GM13976 (cell line): ENCODE measurements around the gene ERO1B.

ENCODE experiments used
- DNase-seq: peaks from one replicate; pipeline ENCODE4 v3.0.0; 2012; ENCODE audit warnings: low spot score
- in situ Hi-C: fragments of 300-500 bp; cut with MboI; formaldehyde crosslinking; loops from one replicate; pipeline ENCODE4 v1.12.0; 2022; ENCODE audit warnings: low sequenced_read_pairs, mixed read lengths, inconsistent platforms; ENCODE audit not compliant: unreplicated experiment
- TF ChIP-seq, protein P1 (sequence below): IDR thresholded peaks from 2 replicates; pipeline ENCODE4 v1.5.1; 2012; ENCODE audit warnings: borderline replicate concordance, mild to moderate bottlenecking; ENCODE audit not compliant: insufficient read depth; ENCODE audit errors: extremely low read depth, missing control alignments, control extremely low read depth

Gene ERO1B

GRCh38 chr1:236172041-236172579 is 109.6 kb downstream of the ERO1B start:
- TF ChIP-seq, protein P1, sequence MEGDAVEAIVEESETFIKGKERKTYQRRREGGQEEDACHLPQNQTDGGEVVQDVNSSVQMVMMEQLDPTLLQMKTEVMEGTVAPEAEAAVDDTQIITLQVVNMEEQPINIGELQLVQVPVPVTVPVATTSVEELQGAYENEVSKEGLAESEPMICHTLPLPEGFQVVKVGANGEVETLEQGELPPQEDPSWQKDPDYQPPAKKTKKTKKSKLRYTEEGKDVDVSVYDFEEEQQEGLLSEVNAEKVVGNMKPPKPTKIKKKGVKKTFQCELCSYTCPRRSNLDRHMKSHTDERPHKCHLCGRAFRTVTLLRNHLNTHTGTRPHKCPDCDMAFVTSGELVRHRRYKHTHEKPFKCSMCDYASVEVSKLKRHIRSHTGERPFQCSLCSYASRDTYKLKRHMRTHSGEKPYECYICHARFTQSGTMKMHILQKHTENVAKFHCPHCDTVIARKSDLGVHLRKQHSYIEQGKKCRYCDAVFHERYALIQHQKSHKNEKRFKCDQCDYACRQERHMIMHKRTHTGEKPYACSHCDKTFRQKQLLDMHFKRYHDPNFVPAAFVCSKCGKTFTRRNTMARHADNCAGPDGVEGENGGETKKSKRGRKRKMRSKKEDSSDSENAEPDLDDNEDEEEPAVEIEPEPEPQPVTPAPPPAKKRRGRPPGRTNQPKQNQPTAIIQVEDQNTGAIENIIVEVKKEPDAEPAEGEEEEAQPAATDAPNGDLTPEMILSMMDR = no peak
- in situ Hi-C loops = no loop called here
- DNase-seq = no peak

DNA sequence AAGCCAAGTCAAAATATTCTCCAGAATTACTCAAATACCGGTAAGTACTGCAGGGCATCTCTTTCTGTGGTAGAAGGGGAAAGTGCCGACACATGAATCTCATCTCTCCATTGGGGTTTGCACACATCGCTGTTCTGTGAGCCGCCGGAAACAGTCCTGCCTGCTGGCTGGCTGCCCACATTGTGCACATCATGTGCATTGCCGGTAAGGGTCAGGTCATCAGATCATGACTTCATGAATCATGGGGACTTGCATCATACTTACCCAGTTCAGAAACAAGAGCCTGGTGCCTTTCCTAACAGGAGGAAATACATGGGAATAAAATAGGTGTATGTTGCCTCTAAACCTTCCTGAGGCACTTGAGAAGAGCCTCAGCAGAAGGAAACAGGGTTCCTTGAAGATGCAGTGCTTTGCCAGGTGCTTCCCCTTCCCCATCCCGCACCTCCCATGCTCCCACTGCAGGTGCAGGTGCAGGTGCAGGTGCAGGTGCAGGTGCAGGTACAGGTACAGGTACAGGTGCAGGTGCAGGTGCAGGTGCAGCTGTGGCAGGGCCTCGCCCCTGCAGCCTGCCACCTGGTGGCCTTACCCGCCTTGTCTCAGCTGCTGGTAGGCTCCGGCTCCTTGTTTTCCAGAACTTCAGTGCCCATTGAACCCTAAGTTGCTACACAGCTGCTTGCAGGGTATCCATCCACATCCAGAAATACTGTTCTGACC is 112.9 kb downstream of the ERO1B start:
- TF ChIP-seq, protein P1 = no peak
- DNase-seq = no peak
- in situ Hi-C loops = no loop called here

DNA sequence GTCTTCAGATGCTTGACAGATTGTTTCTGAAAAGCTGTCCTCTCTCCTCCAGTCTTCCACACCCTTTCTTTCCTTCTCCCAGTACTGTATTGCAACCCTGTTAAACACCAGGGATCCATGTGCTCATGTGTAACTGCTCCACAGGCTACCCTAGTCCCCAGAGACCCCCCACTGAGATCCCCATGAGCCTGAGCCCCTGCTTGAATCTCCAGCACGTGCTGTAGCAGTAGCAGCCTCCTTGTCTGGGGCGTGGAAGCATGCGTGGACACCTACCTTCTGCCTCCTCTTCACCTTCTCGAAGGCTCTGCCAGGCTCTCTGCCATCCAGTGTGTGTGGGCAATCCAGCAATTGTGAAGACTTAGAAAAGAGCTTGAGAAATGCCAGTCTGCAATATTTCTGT is 114.2 kb downstream of the ERO1B start:
- TF ChIP-seq, protein P1 = no peak
- no peak for DNase-seq
- in situ Hi-C loops = no loop called here

DNA sequence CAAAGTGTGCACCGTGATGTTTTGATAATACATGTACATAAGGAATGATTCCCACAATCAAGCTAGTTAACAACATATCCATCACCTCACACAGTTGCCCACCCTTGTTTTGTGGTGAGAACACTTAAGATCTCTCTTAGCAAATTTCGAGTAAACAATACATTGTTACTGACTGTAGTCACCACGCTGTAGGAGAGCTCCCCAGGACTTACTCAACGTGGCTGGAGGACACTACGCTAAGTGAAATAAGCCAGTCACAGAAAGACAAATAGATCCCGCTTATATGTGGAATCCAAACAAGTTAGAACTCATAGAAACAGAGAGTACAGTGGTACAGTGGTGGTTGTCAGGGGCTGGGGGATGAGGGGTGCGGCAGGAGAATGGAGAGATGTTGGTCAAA is 114.6 kb downstream of the ERO1B start:
- TF ChIP-seq, protein P1 = no peak

DNA sequence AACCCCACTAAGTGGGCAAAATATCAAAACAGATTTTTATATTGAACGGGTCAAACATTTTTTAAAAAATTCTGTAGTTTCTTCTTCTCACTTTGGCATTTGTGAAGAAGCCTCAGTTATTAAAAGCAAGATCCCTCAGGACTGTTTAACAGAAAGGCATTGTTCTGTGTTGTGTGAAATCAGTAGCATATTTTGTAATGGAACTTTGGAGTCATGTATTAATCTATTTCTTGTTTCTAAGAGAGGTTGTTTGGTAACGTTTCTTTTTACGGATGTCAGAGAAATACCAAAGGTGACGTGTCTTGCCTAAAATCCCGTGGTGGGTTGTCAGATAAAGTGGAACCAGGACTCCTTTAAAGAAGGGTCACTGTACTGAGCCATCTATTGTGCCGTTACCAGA is 115.7 kb downstream of the ERO1B start:
- in situ Hi-C loops = no loop called here
- TF ChIP-seq, protein P1 = no peak

More for the DNA sequence above, 114.6 kb downstream of the ERO1B start:
- DNase-seq = no peak
- in situ Hi-C loops = no loop called here

More for the DNA sequence above, 115.7 kb downstream of the ERO1B start:
- no peak for DNase-seq
